ENCODE measurements around the gene TNS1. TPM values are rescaled to one million over a fixed set of nuclear protein-coding genes. Genes with fewer than 3 reads are reported as not detected.

The TNS1 gene
- total and polyA plus RNA-seq, 8 donors: 139 to 327 (median 159) TPM

- TF ChIP-seq, protein P1, sequence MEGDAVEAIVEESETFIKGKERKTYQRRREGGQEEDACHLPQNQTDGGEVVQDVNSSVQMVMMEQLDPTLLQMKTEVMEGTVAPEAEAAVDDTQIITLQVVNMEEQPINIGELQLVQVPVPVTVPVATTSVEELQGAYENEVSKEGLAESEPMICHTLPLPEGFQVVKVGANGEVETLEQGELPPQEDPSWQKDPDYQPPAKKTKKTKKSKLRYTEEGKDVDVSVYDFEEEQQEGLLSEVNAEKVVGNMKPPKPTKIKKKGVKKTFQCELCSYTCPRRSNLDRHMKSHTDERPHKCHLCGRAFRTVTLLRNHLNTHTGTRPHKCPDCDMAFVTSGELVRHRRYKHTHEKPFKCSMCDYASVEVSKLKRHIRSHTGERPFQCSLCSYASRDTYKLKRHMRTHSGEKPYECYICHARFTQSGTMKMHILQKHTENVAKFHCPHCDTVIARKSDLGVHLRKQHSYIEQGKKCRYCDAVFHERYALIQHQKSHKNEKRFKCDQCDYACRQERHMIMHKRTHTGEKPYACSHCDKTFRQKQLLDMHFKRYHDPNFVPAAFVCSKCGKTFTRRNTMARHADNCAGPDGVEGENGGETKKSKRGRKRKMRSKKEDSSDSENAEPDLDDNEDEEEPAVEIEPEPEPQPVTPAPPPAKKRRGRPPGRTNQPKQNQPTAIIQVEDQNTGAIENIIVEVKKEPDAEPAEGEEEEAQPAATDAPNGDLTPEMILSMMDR (IDR thresholded peaks at IDR 0.05): no peak
- Histone ChIP-seq H3K4me3 (no peak overlapping the region), H3K27me3 (no peaks in the 10 kb centered on the region), H3K9me3 (no peaks in the 10 kb centered on the region), H3K4me1 (peaks cover 4 to 61% of the 10 kb centered on the region in 2 donors), H3K36me3 (no peaks in the 10 kb centered on the region), H3K27ac (no peak overlapping the region)
- ATAC-seq: no peak
- intact Hi-C loops (cut with DNase I): no loop called here
- DNase-seq: no peak
Observed at GRCh38 chr2:217794133-217794986, 208.4 kb downstream of the TNS1 start.

DNA sequence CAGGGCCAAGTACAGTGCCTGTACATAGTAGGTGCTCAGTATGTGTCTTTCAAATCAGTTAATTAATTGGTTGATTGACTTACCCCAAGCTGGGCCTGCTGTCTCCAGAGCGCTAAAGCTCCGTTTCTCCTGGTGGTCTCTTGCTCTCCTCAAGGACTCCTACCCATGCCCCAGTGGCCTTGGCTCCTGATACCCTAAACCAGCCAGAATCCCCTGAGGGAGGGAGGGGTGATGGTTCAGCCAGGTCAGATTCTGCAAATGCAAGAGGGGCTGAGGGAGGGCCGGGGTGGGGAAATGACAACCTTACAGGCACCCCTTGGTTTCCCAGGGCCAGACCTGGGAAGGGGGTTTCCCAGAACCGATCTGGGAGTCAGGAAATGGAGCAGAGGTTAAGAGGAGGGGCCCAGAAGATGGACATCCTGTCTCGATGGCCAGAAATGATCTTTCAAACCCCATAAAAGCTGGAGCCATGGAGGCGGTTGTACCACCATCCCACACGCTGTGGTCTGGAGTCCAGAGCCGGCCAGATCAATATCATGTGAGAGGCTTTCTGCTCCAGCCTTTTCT, 209.1 kb downstream of the TNS1 start:
- ATAC-seq (no peak), DNase-seq (no peak)
- intact Hi-C loops (cut with DNase I): no loop called here
- no peaks in the 10 kb centered on the region for H3K36me3 ChIP-seq
- TF ChIP-seq, protein P1 (IDR thresholded peaks at IDR 0.05): no peak
- no peaks in the 10 kb centered on the region for H3K9me3 ChIP-seq
- H3K4me3 ChIP-seq: no peak overlapping the region
- H3K27me3 ChIP-seq: no peaks in the 10 kb centered on the region
- no peak overlapping the region for H3K27ac ChIP-seq
- peaks cover 5 to 64% of the 10 kb centered on the region in 2 donors for H3K4me1 ChIP-seq

DNA sequence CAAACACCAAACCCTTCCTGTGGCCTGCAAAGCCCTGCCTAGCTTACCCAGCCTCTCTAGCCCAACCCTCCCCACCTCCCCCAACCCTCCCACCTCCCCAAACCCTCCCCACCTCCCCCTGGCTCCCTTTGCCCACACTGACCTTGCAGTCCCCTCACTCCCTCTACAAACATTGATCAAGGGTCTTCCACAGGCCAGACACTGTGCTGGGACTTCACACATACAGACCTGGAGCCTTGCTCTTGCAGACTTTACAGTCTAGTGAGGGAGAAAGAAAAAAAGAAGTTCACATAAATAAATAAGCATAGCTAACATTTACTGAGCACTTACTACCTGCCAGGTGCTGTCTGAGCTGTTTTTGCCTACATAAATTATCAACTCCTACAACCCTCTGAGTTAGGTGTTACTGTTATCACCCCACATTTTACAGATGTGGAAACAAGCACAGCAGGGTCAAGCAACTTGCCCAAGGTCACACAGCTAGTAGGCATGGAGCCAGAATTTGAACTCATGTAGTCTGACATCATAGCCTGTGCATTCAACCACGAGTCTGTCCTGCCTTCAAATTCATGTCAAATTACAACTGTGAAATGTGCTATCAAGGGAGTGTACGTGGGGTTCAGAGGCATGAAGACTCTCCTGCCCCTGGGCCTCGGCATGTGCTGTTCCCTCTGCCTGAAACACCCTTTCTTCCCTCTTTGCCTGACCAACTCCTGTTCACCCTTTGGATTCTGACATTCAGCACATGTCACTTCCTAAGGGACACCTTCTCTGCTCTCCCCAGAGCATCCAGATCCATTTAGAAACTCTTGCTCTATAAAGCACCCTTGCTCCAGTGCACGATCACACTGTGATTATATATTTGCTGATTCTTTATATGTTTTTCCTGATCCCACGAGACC, 209.9 kb downstream of the TNS1 start:
- intact Hi-C loops (cut with DNase I): no loop called here
- Histone ChIP-seq H3K27me3 (no peaks in the 10 kb centered on the region), H3K4me3 (no peak overlapping the region), H3K36me3 (no peaks in the 10 kb centered on the region), H3K9me3 (no peaks in the 10 kb centered on the region), H3K4me1 (peaks cover 5 to 67% of the 10 kb centered on the region in 2 donors), H3K27ac (no peak overlapping the region)
- ATAC-seq (no peak), DNase-seq (no peak)
- TF ChIP-seq, protein P1 (IDR thresholded peaks at IDR 0.05): no peak

DNA sequence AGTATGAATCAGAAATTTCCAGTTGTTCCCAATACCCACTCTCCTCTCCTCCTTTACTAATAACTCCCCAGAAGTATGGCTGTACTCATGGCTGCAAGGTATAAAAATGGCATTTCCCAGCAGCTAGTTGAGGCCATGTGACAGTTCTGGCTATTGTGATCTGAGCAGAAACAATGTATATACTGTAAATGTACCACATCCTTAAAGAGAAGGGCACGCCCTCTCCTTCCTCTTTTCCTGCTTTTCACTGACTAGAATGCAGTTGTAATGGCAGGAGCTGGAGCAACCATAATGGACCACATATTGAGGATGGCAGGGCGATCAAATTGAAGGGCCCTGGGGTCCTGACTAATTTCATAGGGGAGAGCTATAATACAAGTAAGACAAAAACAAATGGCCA, 211.2 kb downstream of the TNS1 start:
- Histone ChIP-seq H3K27ac (peak overlapping the region in 1 of 2 donors; percentile 79), H3K4me1 (peaks cover 5 to 55% of the 10 kb centered on the region in 2 donors), H3K4me3 (no peak overlapping the region), H3K9me3 (no peaks in the 10 kb centered on the region), H3K27me3 (no peaks in the 10 kb centered on the region), H3K36me3 (peaks cover 0 to 7% of the 10 kb centered on the region in 2 donors)
- ATAC-seq (no peak), DNase-seq (no peak)
- TF ChIP-seq, protein P1 (IDR thresholded peaks at IDR 0.05): no peak
- intact Hi-C loops (cut with DNase I): no loop called here
